Fibroblast of lung (primary cell): Measurements from ENCODE around the gene HMOX1. TPM values are rescaled to one million over a fixed set of nuclear protein-coding genes. Genes with fewer than 3 reads are reported as not detected.

Experiments
- DNase-seq, 2 donors: peaks; one replicate each; pipeline versions ENCODE4 v3.0.0 to v3.0.0-alpha.2; 2010; ENCODE audit warnings: low read depth in 2 of 2
- H2AFZ ChIP-seq: 2 replicates; pipeline ENCODE4 v1.5.1; 2012; ENCODE audit warnings: low read length, control low read depth, inconsistent platforms
- H3K27ac ChIP-seq: 2 replicates; pipeline ENCODE4 v1.5.1; 2011; ENCODE audit warnings: low read length, control low read depth; ENCODE audit not compliant: insufficient read depth
- H3K27me3 ChIP-seq: 2 replicates; pipeline ENCODE4 v1.5.1; 2011; ENCODE audit warnings: mild to moderate bottlenecking, low read length; ENCODE audit not compliant: control insufficient read depth, insufficient read depth
- H3K36me3 ChIP-seq: 2 replicates; pipeline ENCODE4 v1.5.1; 2011; ENCODE audit warnings: low read length; ENCODE audit not compliant: control insufficient read depth, insufficient read depth
- H3K4me1 ChIP-seq: 2 replicates; pipeline ENCODE4 v1.5.1; 2011; ENCODE audit warnings: low read length; ENCODE audit not compliant: control insufficient read depth, insufficient read depth; ENCODE audit errors: extremely low read depth
- H3K4me2 ChIP-seq: 2 replicates; pipeline ENCODE4 v1.5.1; 2011; ENCODE audit warnings: low read length, control low read depth; ENCODE audit not compliant: insufficient read depth; ENCODE audit errors: extremely low read depth
- H3K4me3 ChIP-seq, 4 experiments: fragments of 200-600 bp in 1 of 4; sonication (generic) in 1 of 4; replicated peaks in 1 of 4; 2 replicates each; pipeline ENCODE4 v1.5.1; 2011 to 2016; ENCODE audit warnings: low read length in 4 of 4, low read depth in 3 of 4, mild to moderate bottlenecking in 3 of 4, control low read depth in 2 of 4, inconsistent platforms in 1 of 4, mixed read lengths in 1 of 4; ENCODE audit not compliant: insufficient read depth in 1 of 4; ENCODE audit errors: control extremely low read depth in 1 of 4
- H3K79me2 ChIP-seq: 2 replicates; pipeline ENCODE4 v1.5.1; 2012; ENCODE audit warnings: mild to moderate bottlenecking, low read length, inconsistent platforms; ENCODE audit not compliant: control insufficient read depth, insufficient read depth
- H3K9ac ChIP-seq: 2 replicates; pipeline ENCODE4 v1.5.1; 2011; ENCODE audit warnings: mild to moderate bottlenecking, low read length, control low read depth; ENCODE audit not compliant: insufficient read depth
- H3K9me3 ChIP-seq: 2 replicates; pipeline ENCODE4 v1.5.1; 2012; ENCODE audit warnings: low read depth, low read length; ENCODE audit not compliant: control insufficient read depth, insufficient read depth
- H4K20me1 ChIP-seq: 2 replicates; pipeline ENCODE4 v1.5.1; 2011; ENCODE audit warnings: low read length; ENCODE audit not compliant: control insufficient read depth, insufficient read depth; ENCODE audit errors: extremely low read depth
- CTCF ChIP-seq, 2 donors: IDR thresholded peaks in 1 of 2; conservative IDR thresholded peaks in 1 of 2; 1 replicate in 1 of 2; 2 replicates in 1 of 2; pipeline ENCODE4 v1.5.1; 2011 to 2012; ENCODE audit warnings: low read length in 2 of 2, control low read depth in 1 of 2, inconsistent platforms in 1 of 2, low read depth in 1 of 2, mild to moderate bottlenecking in 1 of 2
- EZH2 ChIP-seq: IDR thresholded peaks from 2 replicates; pipeline ENCODE4 v1.5.1; 2012; ENCODE audit warnings: low read length, control low read depth, mild to moderate bottlenecking; ENCODE audit errors: missing control alignments
- polyA plus RNA-seq, 2 donors: library from polyadenylated mRNA; depleted of rRNA in 1 of 2; stranded (reverse) in 1 of 2; unstranded in 1 of 2; fragments of >200 nt; gene quantifications; 2 replicates each; pipeline ENCODE4 v1.2.1, GENCODE V29; 2011 to 2012; ENCODE audit warnings: missing spikeins in 1 of 2
- total RNA-seq: library from RNA; depleted of rRNA; stranded (reverse); fragments of >200 nt; gene quantifications from 2 replicates; pipeline ENCODE4 v1.2.1, GENCODE V29; 2014

The HMOX1 gene
- total and polyA plus RNA-seq, 2 donors (not counting 1 experiment from before 2014, with no cell fraction given) = 58.9 to 243 TPM

GRCh38 chr22:35421121-35421520 is 40.2 kb downstream of the HMOX1 start:
- Histone ChIP-seq H3K4me1 (peaks cover 2% of the 10 kb centered on the region), H3K4me2 (no peak overlapping the region), H3K27ac (no peak overlapping the region), H3K9ac (no peak overlapping the region), H3K27me3 (no peaks in the 10 kb centered on the region), H3K4me3 (no peak overlapping the region), H3K79me2 (no peaks in the 10 kb centered on the region), H4K20me1 (no peaks in the 10 kb centered on the region), H3K36me3 (peaks cover 30% of the 10 kb centered on the region), H3K9me3 (no peaks in the 10 kb centered on the region), H2AFZ (no peak overlapping the region)
- DNase-seq = no peak
- no peak for TF ChIP-seq EZH2
- TF ChIP-seq CTCF (conservative IDR thresholded peaks at IDR 0.05 in 1 of 2, IDR thresholded peaks at IDR 0.05 in 1 of 2; ENCODE audit: low read depth in 1 of 2, low read length in 2 of 2) = no peak

- no peak overlapping the region for H3K4me3 ChIP-seq
- H3K27me3 ChIP-seq = no peaks in the 10 kb centered on the region
- peaks cover 23% of the 10 kb centered on the region for H3K36me3 ChIP-seq
- H3K9me3 ChIP-seq = no peaks in the 10 kb centered on the region
- H3K27ac ChIP-seq = no peak overlapping the region
- TF ChIP-seq CTCF (conservative IDR thresholded peaks at IDR 0.05 in 1 of 2, IDR thresholded peaks at IDR 0.05 in 1 of 2; ENCODE audit: low read depth in 1 of 2, low read length in 2 of 2) = no peak
- TF ChIP-seq EZH2 = no peak
- H2AFZ ChIP-seq = no peak overlapping the region
- DNase-seq = no peak
- peaks cover 4% of the 10 kb centered on the region for H3K4me1 ChIP-seq
- no peaks in the 10 kb centered on the region for H3K79me2 ChIP-seq
- no peaks in the 10 kb centered on the region for H4K20me1 ChIP-seq
- H3K9ac ChIP-seq = no peak overlapping the region
- H3K4me2 ChIP-seq = no peak overlapping the region
Measured at GRCh38 chr22:35422145-35422544, 41.2 kb downstream of the HMOX1 start.

- Histone ChIP-seq H3K4me3 (no peak overlapping the region), H3K9ac (no peak overlapping the region), H3K9me3 (no peaks in the 10 kb centered on the region), H3K4me1 (peaks cover 4% of the 10 kb centered on the region), H3K27ac (no peak overlapping the region), H4K20me1 (no peaks in the 10 kb centered on the region), H3K4me2 (no peak overlapping the region), H3K27me3 (no peaks in the 10 kb centered on the region), H2AFZ (no peak overlapping the region), H3K36me3 (peaks cover 23% of the 10 kb centered on the region), H3K79me2 (no peaks in the 10 kb centered on the region)
- DNase-seq = no peak
- TF ChIP-seq CTCF (conservative IDR thresholded peaks at IDR 0.05 in 1 of 2, IDR thresholded peaks at IDR 0.05 in 1 of 2; ENCODE audit: low read depth in 1 of 2, low read length in 2 of 2) = no peak
- no peak for TF ChIP-seq EZH2
Measured at GRCh38 chr22:35422936-35423335, 42.0 kb downstream of the HMOX1 start.
